Right lobe of liver (tissue), 6 donors: ENCODE measurements around the gene PREX1. TPM values are rescaled to one million over a fixed set of nuclear protein-coding genes. Genes with fewer than 3 reads are reported as not detected.

Source experiments
- ATAC-seq, 4 donors: fragments of 200-7000 bp; cut with Tn5 transposase; one replicate each; pipeline ENCODE4 v1.9.1; 2020; ENCODE audit warnings: mild to moderate bottlenecking in 4 of 4, moderate library complexity in 4 of 4
- DNase-seq, 3 donors: peaks; one replicate each; pipeline ENCODE4 v3.0.0-alpha.2; 2020
- H3K27ac ChIP-seq, 3 donors: fragments of 200-600 bp; one replicate each; pipeline ENCODE4 v1.8.0; 2022
- H3K27me3 ChIP-seq, 2 donors: fragments of 200-600 bp; one replicate each; pipeline ENCODE4 v1.8.0; 2022
- H3K36me3 ChIP-seq, 4 donors: fragments of 200-600 bp; sonication (generic) in 1 of 4; one replicate each; pipeline versions ENCODE4 v1.5.1 to v1.8.0; 2017 to 2022; ENCODE audit warnings: control low read depth in 1 of 4
- H3K4me1 ChIP-seq, 4 donors: fragments of 200-600 bp; sonication (generic) in 1 of 4; one replicate each; pipeline versions ENCODE4 v1.5.1 to v1.8.0; 2017 to 2022; ENCODE audit warnings: control low read depth in 1 of 4
- H3K4me3 ChIP-seq, 3 donors: fragments of 200-600 bp; one replicate each; pipeline ENCODE4 v1.8.0; 2022
- H3K9me3 ChIP-seq, 4 donors: fragments of 200-600 bp; sonication (generic) in 1 of 4; one replicate each; pipeline versions ENCODE4 v1.5.1 to v1.8.0; 2017 to 2022; ENCODE audit warnings: control low read depth in 1 of 4
- CTCF ChIP-seq, 4 donors: fragments of 200-600 bp in 3 of 4; fragments of 450-650 bp in 1 of 4; IDR thresholded peaks; one replicate each; pipeline versions ENCODE4 v1.5.1 to v1.8.0; 2016 to 2022; ENCODE audit warnings: antibody characterized with exemption in 4 of 4, mild to moderate bottlenecking in 2 of 4
- POLR2A ChIP-seq: fragments of 450-650 bp; IDR thresholded peaks from one replicate; pipeline ENCODE4 v1.6.1; 2017; ENCODE audit warnings: antibody characterized with exemption, mild to moderate bottlenecking
- WGBS: methylation state at CpG from one replicate; pipeline ENCODE4 v1.1.6; 2018; ENCODE audit warnings: low coverage, low lambda C conversion rate; ENCODE audit not compliant: insufficient coverage; ENCODE audit errors: missing lambda C conversion rate; 5-methylcytosine and 5-hydroxymethylcytosine counted together
- intact Hi-C, 2 donors: fragments of 100-400 bp; cut with DNase I; formaldehyde crosslinking; loops; one replicate each; pipeline versions ENCODE4 v1.11.2 to v1.14.1; 2022
- total RNA-seq, 6 experiments: library from RNA; depleted of rRNA in 2 of 6; stranded (reverse); fragments of >200 nt in 2 of 6; fragmentation: NEBNext Ultra II Directional in 3 of 6; extraction: Animal tissue kit (Norgen Biotek cat#: 25700) in 3 of 6; gene quantifications; one replicate each; pipeline versions ENCODE4 v1.1.0 to v1.2.4, GENCODE V29; 2016 to 2023
- donor health status: DM: no; HTN: yes; CAD: no.
- donor health status: DM: no; HTN: no; CAD: no.
- donor health status: DM: no; HTN: no; CAD: no.
- donor health status: DM: no; HTN: yes; CAD: no.
- donor health status: DM: no; HTN: yes; CAD: no.

Gene PREX1
- total RNA-seq, 6 experiments from 2014 or later = 4.4 to 11.1 (median 8.7) TPM

DNA sequence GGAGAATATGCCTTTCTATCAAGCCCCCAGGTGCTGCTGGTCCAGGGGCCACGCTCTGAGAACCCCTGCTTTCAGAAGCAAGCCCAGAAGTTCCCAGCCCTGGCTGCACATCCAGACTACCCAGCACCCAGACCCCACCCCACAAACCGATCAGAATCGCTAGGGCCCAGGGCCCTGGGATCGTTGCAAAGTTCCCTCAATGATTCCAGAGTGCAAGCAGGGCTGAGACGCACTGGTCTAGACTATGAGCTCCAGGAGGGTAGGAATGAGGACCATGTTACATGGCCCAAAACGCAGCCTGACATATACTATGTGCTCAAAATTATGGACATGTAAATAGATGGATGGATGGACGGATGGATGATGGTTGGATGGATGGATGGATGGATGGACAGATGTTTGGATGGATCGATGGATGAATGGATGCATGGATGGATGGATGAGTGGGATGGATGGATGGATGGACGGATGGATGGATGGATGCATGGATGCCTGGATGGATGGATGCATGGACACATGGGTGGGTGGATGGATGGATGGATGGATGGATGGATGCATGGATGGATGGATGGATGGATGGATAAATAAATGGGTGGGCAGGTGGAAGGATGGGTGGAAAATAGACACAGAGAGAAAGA lies 194.1 kb downstream of the PREX1 start:
- ATAC-seq = no peak
- H3K4me1 ChIP-seq = no peaks in the 10 kb centered on the region
- H3K27me3 ChIP-seq = no peaks in the 10 kb centered on the region
- no peak overlapping the region for H3K4me3 ChIP-seq
- peak in 1 of 3 donors; percentile 37 for DNase-seq
- no peak overlapping the region for H3K27ac ChIP-seq
- TF ChIP-seq POLR2A = no peak
- TF ChIP-seq CTCF (IDR thresholded peaks at IDR 0.05) = no peak
- intact Hi-C loops = no loop called here
- no peaks in the 10 kb centered on the region for H3K9me3 ChIP-seq
- WGBS = 63% methylated on average over 3 of the region's 9 CpGs
- H3K36me3 ChIP-seq = peaks cover 0 to 3% (median 0%) of the 10 kb centered on the region in 4 donors

- ATAC-seq (no peak), DNase-seq (peak in 1 of 3 donors; percentile 39)
- WGBS = 52% methylated on average over 8 of the region's 12 CpGs
- Histone ChIP-seq H3K9me3 (no peaks in the 10 kb centered on the region), H3K27me3 (no peaks in the 10 kb centered on the region), H3K27ac (no peak overlapping the region), H3K4me1 (no peaks in the 10 kb centered on the region), H3K4me3 (no peak overlapping the region), H3K36me3 (peaks cover 0 to 3% (median 0%) of the 10 kb centered on the region in 4 donors)
- TF ChIP-seq POLR2A (no peak), CTCF (IDR thresholded peaks at IDR 0.05) (no peak)
- intact Hi-C loops = no loop called here
Observed at GRCh38 chr20:48632825-48633619, 194.8 kb downstream of the PREX1 start.

GRCh38 chr20:48632017-48632824 lies 195.6 kb downstream of the PREX1 start:
- peak in 1 of 3 donors; percentile 48 for DNase-seq

More at GRCh38 chr20:48632017-48632824, 195.6 kb downstream of the PREX1 start:
- H3K27me3 ChIP-seq = no peaks in the 10 kb centered on the region
- H3K4me3 ChIP-seq = no peak overlapping the region
- H3K36me3 ChIP-seq = peaks cover 0 to 3% (median 0%) of the 10 kb centered on the region in 4 donors
- intact Hi-C loops = no loop called here
- H3K4me1 ChIP-seq = no peaks in the 10 kb centered on the region
- no peak for ATAC-seq
- WGBS = 100% methylated on average over 2 of the region's 29 CpGs
- TF ChIP-seq POLR2A (no peak), CTCF (IDR thresholded peaks at IDR 0.05) (no peak)
- no peaks in the 10 kb centered on the region for H3K9me3 ChIP-seq
- no peak overlapping the region for H3K27ac ChIP-seq
